Activated CD8-positive, alpha-beta T cell treated with anti-CD3 and anti-CD28 coated beads, Interleukin-2, amount 10 ng/mL, durations not matched to agents 7 days and 5 days (primary cell): ENCODE data around the gene RASGRP3. TPM values are rescaled to one million over a fixed set of nuclear protein-coding genes. Genes with fewer than 3 reads are reported as not detected.
A peak's percentile ranks its signal among the peaks of the same experiment; 100 is the strongest.

Experiments
- ATAC-seq: fragments of 150-1000 bp; cut with Tn5 transposase; one replicate; pipeline ENCODE4 v1.10.0; 2021; ENCODE audit warnings: moderate library complexity
- CTCF ChIA-PET: fragments of 350-600 bp; sonication (Branson Sonifier 250); formaldehyde crosslinking; loops from one replicate; lab custom pipeline; 2021; ENCODE audit warnings: antibody characterized with exemption; lab: Charles Lee
- POLR2A ChIA-PET: fragments of 350-600 bp; sonication (Branson Sonifier 250); formaldehyde crosslinking; loops from one replicate; lab custom pipeline; 2021; ENCODE audit warnings: antibody characterized with exemption; lab: Charles Lee
- DNase-seq: peaks from one replicate; pipeline ENCODE4 v3.0.0-alpha.2; 2020
- H3K27ac Mint-ChIP-seq: one replicate; pipeline ENCODE4 v1.8.0; 2021; ENCODE audit warnings: mild to moderate bottlenecking, mixed read lengths
- H3K27me3 Mint-ChIP-seq: one replicate; pipeline ENCODE4 v1.8.0; 2021; ENCODE audit warnings: low read depth, mixed read lengths
- H3K36me3 Mint-ChIP-seq: one replicate; pipeline ENCODE4 v1.8.0; 2021; ENCODE audit warnings: low read depth, mixed read lengths
- H3K4me1 Mint-ChIP-seq: one replicate; pipeline ENCODE4 v1.8.0; 2021; ENCODE audit warnings: low read depth, mixed read lengths
- H3K4me3 Mint-ChIP-seq: one replicate; pipeline ENCODE4 v1.8.0; 2021; ENCODE audit warnings: mild to moderate bottlenecking, mixed read lengths
- H3K9me3 Mint-ChIP-seq: one replicate; pipeline ENCODE4 v1.8.0; 2022; ENCODE audit warnings: mixed read lengths; ENCODE audit not compliant: insufficient read depth
- total RNA-seq, 2 experiments: library from RNA; stranded (reverse); gene quantifications; one replicate each; pipeline ENCODE4 v1.2.3, GENCODE V29; 2021

Gene RASGRP3
- total RNA-seq, 2 experiments from 2014 or later = 3.7 to 4.0 TPM

GRCh38 chr2:33560017-33560416, 83.6 kb downstream of the RASGRP3 start:
- peaks cover 1% of the 10 kb centered on the region for H3K4me1 Mint-ChIP-seq
- H3K27me3 Mint-ChIP-seq = no peaks in the 10 kb centered on the region
- H3K27ac Mint-ChIP-seq = no peak overlapping the region
- ATAC-seq = no peak
- ChIA-PET CTCF (no interaction called here), POLR2A (no interaction called here)
- no peak for DNase-seq
- no peaks in the 10 kb centered on the region for H3K9me3 Mint-ChIP-seq
- peaks cover 3% of the 10 kb centered on the region for H3K36me3 Mint-ChIP-seq
- no peak overlapping the region for H3K4me3 Mint-ChIP-seq

DNA sequence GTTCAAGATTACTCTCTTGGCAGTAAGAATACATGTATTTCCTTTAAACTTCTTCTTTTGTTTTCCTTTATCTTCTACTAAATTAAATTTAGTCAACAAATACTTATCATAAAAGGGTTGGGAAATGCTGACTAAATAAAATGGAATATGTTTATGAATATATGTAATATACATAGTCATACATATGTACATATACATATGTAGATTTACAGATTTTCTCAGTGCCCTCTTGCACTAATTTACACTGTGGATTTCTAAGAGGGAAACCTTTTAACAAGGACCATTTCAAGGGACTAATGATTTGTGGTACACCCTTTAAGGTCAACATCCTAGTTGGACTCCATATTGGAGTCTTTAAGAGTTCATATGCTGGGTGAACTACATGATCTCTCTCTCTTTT, 85.4 kb downstream of the RASGRP3 start:
- H3K36me3 Mint-ChIP-seq = peaks cover 7% of the 10 kb centered on the region
- ATAC-seq (no peak), DNase-seq (no peak)
- no peaks in the 10 kb centered on the region for H3K4me1 Mint-ChIP-seq
- no peak overlapping the region for H3K4me3 Mint-ChIP-seq
- H3K27me3 Mint-ChIP-seq = no peaks in the 10 kb centered on the region
- ChIA-PET POLR2A (no interaction called here), CTCF (no interaction called here)
- H3K27ac Mint-ChIP-seq = no peak overlapping the region
- H3K9me3 Mint-ChIP-seq = no peaks in the 10 kb centered on the region

DNA sequence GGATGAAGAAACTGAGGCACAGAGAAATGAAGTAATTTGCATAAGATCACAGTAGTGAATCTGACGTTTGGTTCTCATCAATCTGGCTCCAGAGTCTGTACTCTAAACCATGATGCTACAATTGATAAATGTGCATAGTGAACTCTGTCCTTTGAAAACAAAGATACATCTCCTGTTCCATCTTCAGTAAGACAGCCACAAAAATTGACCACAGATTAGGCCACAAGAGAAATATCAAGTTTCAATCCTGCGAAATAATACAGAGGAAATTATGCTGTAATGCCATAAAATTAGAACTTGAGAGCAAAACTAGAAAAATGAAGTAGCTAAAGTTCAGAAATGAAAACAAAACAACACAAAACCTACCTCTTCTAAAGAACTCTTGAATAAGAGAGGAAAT, 94.2 kb downstream of the RASGRP3 start:
- CTCF ChIA-PET = interaction anchor here (3.3 kb wide), 1 partner anchor 13 kb away, joined by 12 read pairs; no protein-coding TSS in a partner anchor
- DNase-seq = no peak
- POLR2A ChIA-PET = no interaction called here

GRCh38 chr2:33573657-33574056, 97.2 kb downstream of the RASGRP3 start:
- H3K4me3 Mint-ChIP-seq = no peak overlapping the region
- H3K27ac Mint-ChIP-seq = no peak overlapping the region
- no peaks in the 10 kb centered on the region for H3K27me3 Mint-ChIP-seq
- no peak for ATAC-seq
- ChIA-PET CTCF (interaction anchor here (1.3 to 3.3 kb wide), 3 partner anchors 10 to 98 kb away, joined by 3 to 12 read pairs (median 5); partner anchors contain the start of gene RASGRP3), POLR2A (interaction anchor here (1.4 kb wide), 1 partner anchor 98 kb away, joined by 3 read pairs; no protein-coding TSS in a partner anchor)
- no peaks in the 10 kb centered on the region for H3K9me3 Mint-ChIP-seq
- DNase-seq = no peak
- H3K36me3 Mint-ChIP-seq = no peaks in the 10 kb centered on the region
- H3K4me1 Mint-ChIP-seq = peaks cover 7% of the 10 kb centered on the region

More for the DNA sequence above, 94.2 kb downstream of the RASGRP3 start:
- Mint-ChIP-seq H3K27me3 (no peaks in the 10 kb centered on the region), H3K4me3 (no peak overlapping the region), H3K36me3 (no peaks in the 10 kb centered on the region), H3K4me1 (peaks cover 7% of the 10 kb centered on the region), H3K27ac (no peak overlapping the region), H3K9me3 (no peaks in the 10 kb centered on the region)
- no peak for ATAC-seq

GRCh38 chr2:33577084-33577483, 100.6 kb downstream of the RASGRP3 start:
- ATAC-seq (no peak), DNase-seq (no peak)
- Mint-ChIP-seq H3K4me1 (peaks cover 7% of the 10 kb centered on the region), H3K27ac (no peak overlapping the region), H3K27me3 (no peaks in the 10 kb centered on the region), H3K36me3 (peaks cover 1% of the 10 kb centered on the region), H3K4me3 (no peak overlapping the region), H3K9me3 (no peaks in the 10 kb centered on the region)
- POLR2A ChIA-PET = no interaction called here
- CTCF ChIA-PET = no interaction called here

GRCh38 chr2:33577668-33578067, 101.2 kb downstream of the RASGRP3 start:
- no peak overlapping the region for H3K27ac Mint-ChIP-seq
- H3K4me1 Mint-ChIP-seq = peaks cover 13% of the 10 kb centered on the region
- H3K9me3 Mint-ChIP-seq = no peaks in the 10 kb centered on the region
- DNase-seq = no peak
- peaks cover 4% of the 10 kb centered on the region for H3K36me3 Mint-ChIP-seq
- ChIA-PET CTCF (no interaction called here), POLR2A (no interaction called here)
- no peak for ATAC-seq
- H3K27me3 Mint-ChIP-seq = no peaks in the 10 kb centered on the region
- no peak overlapping the region for H3K4me3 Mint-ChIP-seq

- Mint-ChIP-seq H3K4me3 (no peak overlapping the region), H3K27me3 (no peaks in the 10 kb centered on the region), H3K4me1 (peaks cover 13% of the 10 kb centered on the region), H3K9me3 (no peaks in the 10 kb centered on the region), H3K27ac (no peak overlapping the region), H3K36me3 (peaks cover 6% of the 10 kb centered on the region)
- no peak for DNase-seq
- ATAC-seq = no peak
- CTCF ChIA-PET = no interaction called here
- POLR2A ChIA-PET = interaction anchor here (1.6 kb wide), 1 partner anchor 103 kb away, joined by 4 read pairs; the partner anchor contains the start of gene RASGRP3
Observed at GRCh38 chr2:33579227-33579626, 102.8 kb downstream of the RASGRP3 start.

DNA sequence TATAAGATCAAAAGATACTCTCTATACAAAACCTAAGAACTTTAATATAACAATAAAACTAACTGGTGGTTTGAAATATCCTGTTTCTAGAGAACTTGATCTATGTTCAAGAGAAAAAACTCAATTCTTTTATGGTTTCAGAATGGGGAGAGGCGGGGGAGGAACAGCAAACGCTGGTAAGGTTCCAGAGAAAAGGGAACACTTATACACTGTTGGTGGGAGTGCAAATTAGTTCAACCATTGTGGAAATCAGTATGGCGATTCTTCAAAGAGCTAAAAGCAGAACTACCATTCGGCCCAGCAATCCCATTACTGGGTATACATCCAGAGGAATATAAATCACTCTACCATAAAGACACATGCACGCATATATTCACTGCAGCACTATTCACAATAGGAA, 105.4 kb downstream of the RASGRP3 start:
- Mint-ChIP-seq H3K27me3 (no peaks in the 10 kb centered on the region), H3K4me1 (peaks cover 13% of the 10 kb centered on the region), H3K9me3 (no peaks in the 10 kb centered on the region), H3K4me3 (no peak overlapping the region), H3K36me3 (peaks cover 21% of the 10 kb centered on the region), H3K27ac (no peak overlapping the region)
- no peak for DNase-seq
- no peak for ATAC-seq
- CTCF ChIA-PET = interaction anchor here (0.9 to 3.6 kb wide), 8 partner anchors 10 to 809 kb away, joined by 3 to 69 read pairs (median 7); partner anchors contain the start of gene RASGRP3
- POLR2A ChIA-PET = no interaction called here

DNA sequence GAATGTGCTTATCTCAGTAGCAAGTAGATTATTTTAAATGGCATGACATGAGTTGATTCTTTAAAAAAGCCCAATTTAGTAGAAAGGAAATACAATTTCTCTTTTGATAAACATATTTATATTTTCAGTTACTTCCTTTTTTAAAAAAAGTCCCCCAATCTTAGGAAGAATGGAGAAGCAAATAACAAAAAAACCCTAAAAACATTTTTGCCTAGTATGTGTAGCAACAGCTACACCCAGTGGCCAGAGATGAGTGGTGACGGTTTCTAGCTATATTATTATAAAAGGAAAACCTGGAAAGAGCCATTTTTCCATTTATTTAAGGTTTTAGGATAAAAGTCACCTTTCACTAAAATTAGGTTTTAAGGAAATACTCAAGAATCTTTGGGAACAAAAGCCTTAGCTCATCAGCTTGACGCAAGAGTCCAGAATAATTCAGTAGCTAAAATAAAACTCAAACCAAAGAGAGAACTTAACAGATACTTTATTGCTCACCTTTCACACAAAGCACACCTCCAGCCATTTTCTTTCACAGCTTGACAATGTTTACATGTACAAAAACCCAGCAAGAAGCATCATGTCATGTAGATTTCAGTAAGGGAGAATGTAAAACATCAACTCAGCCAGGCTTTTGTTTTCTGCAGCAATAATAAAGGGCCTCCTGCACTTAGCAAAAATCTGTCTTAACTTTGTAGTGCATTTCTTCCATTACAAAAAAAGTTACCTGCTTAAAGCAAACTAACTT, 106.9 kb downstream of the RASGRP3 start:
- H3K4me1 Mint-ChIP-seq = peaks cover 13% of the 10 kb centered on the region

DNA sequence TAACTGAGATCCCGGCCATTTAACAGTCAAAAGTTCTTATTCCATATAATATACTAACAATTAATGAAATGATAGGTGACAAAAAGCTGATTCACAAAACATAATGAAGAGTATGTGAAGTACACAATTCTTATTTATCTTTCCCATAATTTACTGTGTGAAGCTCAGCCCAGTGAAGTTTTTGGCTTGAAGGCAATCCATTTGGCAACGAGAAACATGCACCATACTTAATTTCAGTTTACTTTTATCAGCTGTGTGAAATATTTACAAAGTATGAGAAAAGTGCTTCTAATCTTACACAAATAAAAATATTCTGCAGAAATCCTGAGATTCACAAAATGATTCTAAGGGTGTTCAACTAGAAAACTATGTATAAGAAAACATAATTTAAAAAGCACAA, 110.3 kb downstream of the RASGRP3 start:
- peaks cover 9% of the 10 kb centered on the region for H3K4me1 Mint-ChIP-seq
- no peaks in the 10 kb centered on the region for H3K27me3 Mint-ChIP-seq
- ChIA-PET POLR2A (interaction anchor here (1.0 to 1.1 kb wide), 2 partner anchors 12 to 120 kb away, joined by 3 to 7 read pairs; partner anchors contain the start of gene FAM98A), CTCF (interaction anchor here (0.7 to 1.6 kb wide), 4 partner anchors 12 to 174 kb away, joined by 3 to 10 read pairs (median 4); partner anchors contain the start of gene FAM98A)
- no peak for DNase-seq
- no peak overlapping the region for H3K4me3 Mint-ChIP-seq
- H3K27ac Mint-ChIP-seq = no peak overlapping the region
- H3K36me3 Mint-ChIP-seq = peaks cover 39% of the 10 kb centered on the region
- no peak for ATAC-seq
- H3K9me3 Mint-ChIP-seq = no peaks in the 10 kb centered on the region

More for the DNA sequence above, 106.9 kb downstream of the RASGRP3 start:
- CTCF ChIA-PET = interaction anchor here (0.7 to 3.6 kb wide), 39 partner anchors 8 to 1023 kb away, joined by 3 to 69 read pairs (median 4); partner anchors contain the start of genes FAM98A and RASGRP3
- Mint-ChIP-seq H3K27ac (no peak overlapping the region), H3K9me3 (no peaks in the 10 kb centered on the region), H3K27me3 (no peaks in the 10 kb centered on the region), H3K36me3 (peaks cover 29% of the 10 kb centered on the region), H3K4me3 (no peak overlapping the region)
- ATAC-seq (no peak), DNase-seq (peak; percentile 36)
- POLR2A ChIA-PET = interaction anchor here (0.8 to 2.0 kb wide), 2 partner anchors 107 to 263 kb away, joined by 4 to 11 read pairs; partner anchors contain the start of gene RASGRP3

GRCh38 chr2:33588232-33588631, 111.8 kb downstream of the RASGRP3 start:
- Mint-ChIP-seq H3K36me3 (peaks cover 42% of the 10 kb centered on the region), H3K27me3 (no peaks in the 10 kb centered on the region), H3K27ac (no peak overlapping the region), H3K4me1 (no peaks in the 10 kb centered on the region), H3K4me3 (no peak overlapping the region), H3K9me3 (no peaks in the 10 kb centered on the region)
- CTCF ChIA-PET = interaction anchor here (1.6 kb wide), 1 partner anchor 112 kb away, joined by 6 read pairs; no protein-coding TSS in a partner anchor
- no peak for DNase-seq
- ATAC-seq = no peak
- POLR2A ChIA-PET = no interaction called here

DNA sequence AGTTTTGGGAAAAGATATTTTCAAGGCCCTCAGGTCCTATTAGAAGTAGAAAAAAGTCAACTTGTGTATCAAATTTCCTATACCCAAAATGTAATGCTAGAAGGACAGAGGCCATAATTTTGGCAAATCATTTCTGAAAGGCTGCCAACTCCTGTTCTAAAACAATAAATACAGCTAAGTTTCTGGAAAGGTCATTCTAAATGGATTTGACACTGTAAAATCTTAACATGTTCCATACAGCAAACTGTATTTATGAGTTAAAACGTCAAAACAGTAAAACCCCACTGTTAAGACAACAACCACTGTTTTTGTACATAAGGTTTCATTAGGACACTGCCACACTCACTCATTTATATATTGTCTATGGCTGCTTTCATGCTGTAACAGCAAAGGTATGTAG, 113.0 kb downstream of the RASGRP3 start:
- CTCF ChIA-PET = interaction anchor here (1.6 kb wide), 1 partner anchor 114 kb away, joined by 6 read pairs; no protein-coding TSS in a partner anchor
- POLR2A ChIA-PET = no interaction called here
- no peaks in the 10 kb centered on the region for H3K4me1 Mint-ChIP-seq

More for the DNA sequence above, 113.0 kb downstream of the RASGRP3 start:
- Mint-ChIP-seq H3K36me3 (peaks cover 44% of the 10 kb centered on the region), H3K27me3 (no peaks in the 10 kb centered on the region), H3K9me3 (no peaks in the 10 kb centered on the region), H3K4me3 (no peak overlapping the region), H3K27ac (no peak overlapping the region)
- DNase-seq (no peak), ATAC-seq (no peak)
